Stimulated activated CD4-positive, alpha-beta T cell treated with anti-CD3 and anti-CD28 coated beads, Interleukin-4, amount 100 ng/mL, for 4 hours (primary cell): ENCODE measurements around the gene DNM3.
A peak's percentile ranks its signal among the peaks of the same experiment; 100 is the strongest.

Experiments used
- DNase-seq, 2 experiments: peaks; one replicate each; pipeline ENCODE4 v3.0.0-alpha.2; 2020

Gene DNM3

GRCh38 chr1:172120381-172120780 lies 279.1 kb downstream of the DNM3 start:
- no peak for DNase-seq

- no peak for DNase-seq
Measured at GRCh38 chr1:172121081-172121717, 279.9 kb downstream of the DNM3 start.

- DNase-seq: no peak
Measured at GRCh38 chr1:172122381-172122780, 281.1 kb downstream of the DNM3 start.

GRCh38 chr1:172125250-172125649 lies 284.0 kb downstream of the DNM3 start:
- no peak for DNase-seq

- no peak for DNase-seq
Measured at GRCh38 chr1:172125812-172126430, 284.6 kb downstream of the DNM3 start.

GRCh38 chr1:172132836-172133235 lies 291.5 kb downstream of the DNM3 start:
- DNase-seq: no peak

- no peak for DNase-seq
Measured at GRCh38 chr1:172134087-172134731, 292.9 kb downstream of the DNM3 start.

GRCh38 chr1:172135076-172135672 lies 293.9 kb downstream of the DNM3 start:
- DNase-seq: peak in 1 of 2 experiments; percentile 14

- DNase-seq: no peak
Measured at GRCh38 chr1:172135978-172136610, 294.8 kb downstream of the DNM3 start.

- no peak for DNase-seq
Measured at GRCh38 chr1:172136925-172137324, 295.6 kb downstream of the DNM3 start.

GRCh38 chr1:172137703-172138454 lies 296.6 kb downstream of the DNM3 start:
- DNase-seq: no peak

- no peak for DNase-seq
Measured at GRCh38 chr1:172138634-172139033, 297.3 kb downstream of the DNM3 start.

GRCh38 chr1:172139196-172139595 lies 297.9 kb downstream of the DNM3 start:
- DNase-seq: no peak

- no peak for DNase-seq
Measured at GRCh38 chr1:172140072-172140471, 298.8 kb downstream of the DNM3 start.

GRCh38 chr1:172140591-172140990 lies 299.3 kb downstream of the DNM3 start:
- DNase-seq: no peak

- DNase-seq: no peak
Measured at GRCh38 chr1:172141341-172141881, 300.1 kb downstream of the DNM3 start.

- DNase-seq: no peak
Measured at GRCh38 chr1:172142324-172142723, 301.0 kb downstream of the DNM3 start.

- no peak for DNase-seq
Measured at GRCh38 chr1:172143384-172144055, 302.2 kb downstream of the DNM3 start.

GRCh38 chr1:172144445-172145061 lies 303.3 kb downstream of the DNM3 start:
- DNase-seq: no peak

GRCh38 chr1:172145231-172145651 lies 303.9 kb downstream of the DNM3 start:
- no peak for DNase-seq

- no peak for DNase-seq
Measured at GRCh38 chr1:172145656-172146055, 304.4 kb downstream of the DNM3 start.
